Left colon (tissue), 2 donors: Measurements from ENCODE around the gene MAGEB17. TPM values are rescaled to one million over a fixed set of nuclear protein-coding genes. Genes with fewer than 3 reads are reported as not detected.

Source experiments
- ATAC-seq: fragments of 200-7000 bp; cut with Tn5 transposase; one replicate; pipeline ENCODE4 v1.9.1; 2020; ENCODE audit warnings: mild to moderate bottlenecking, moderate library complexity
- DNase-seq, 2 donors: peaks; one replicate each; pipeline ENCODE4 v3.0.0-alpha.2; 2020
- intact Hi-C, 2 donors: fragments of 100-400 bp; cut with DNase I in 1 of 2; cut with micrococcal nuclease in 1 of 2; formaldehyde crosslinking; loops; one replicate each; pipeline versions ENCODE4 v1.11.2 to v1.14.0; 2022; cut with DNase I, micrococcal nuclease
- total RNA-seq, 2 donors: library from RNA; stranded (reverse); fragmentation: NEBNext Ultra II Directional; extraction: Animal tissue kit (Norgen Biotek cat#: 25700); gene quantifications; one replicate each; pipeline ENCODE4 v1.2.1, GENCODE V29; 2021
- donor health status: DM: no; HTN: no; CAD: no.
- donor health status: DM: yes; HTN: yes; CAD: no.

MAGEB17 gene
- total RNA-seq, 2 donors from 2014 or later, result not detected

DNA sequence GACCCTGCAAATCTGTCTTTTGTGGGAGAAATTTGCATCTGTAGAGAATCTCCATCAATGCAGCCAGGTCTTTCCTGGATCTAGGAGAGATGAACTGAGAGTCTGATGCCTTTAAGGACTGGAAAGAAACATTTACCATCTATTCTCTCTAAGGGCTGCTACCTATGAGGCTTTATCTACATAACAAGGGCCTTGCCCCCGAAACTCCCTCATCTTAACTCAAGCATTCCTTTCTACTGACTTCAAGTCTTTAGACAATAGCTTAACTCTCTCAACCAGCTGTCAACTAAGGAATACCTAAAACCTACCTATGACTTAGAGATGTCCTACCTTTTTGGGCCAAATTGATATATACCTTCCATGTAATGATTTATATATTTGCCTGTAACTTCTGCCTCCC lies 32.1 kb downstream of the MAGEB17 start:
- no peak for DNase-seq
- no peak for ATAC-seq
- intact Hi-C loops, result no loop called here

DNA sequence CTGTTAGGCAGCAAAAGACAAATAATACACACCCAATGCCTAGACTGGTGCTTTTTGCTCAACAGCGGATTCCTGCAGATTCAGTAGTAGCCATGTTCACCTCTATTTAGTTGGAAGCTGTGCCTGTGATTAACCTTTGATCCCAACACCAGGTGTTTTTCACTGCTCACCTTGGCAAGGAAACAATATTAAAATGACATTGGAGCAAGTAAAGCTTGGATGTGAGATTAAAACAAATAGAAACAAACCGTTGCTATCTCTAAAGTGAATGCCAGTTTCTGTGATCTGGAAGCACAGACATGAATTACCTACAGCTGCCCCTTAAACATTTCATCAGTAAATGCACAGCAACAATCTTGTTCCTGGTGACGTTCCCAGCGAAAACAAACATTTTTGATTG lies 35.7 kb downstream of the MAGEB17 start:
- DNase-seq (no peak), ATAC-seq (peak; percentile 78)
- intact Hi-C loops, result no loop called here

GRCh38 chrX:16204538-16204937 lies 37.3 kb downstream of the MAGEB17 start:
- ATAC-seq (no peak), DNase-seq (no peak)
- intact Hi-C loops, result no loop called here

DNA sequence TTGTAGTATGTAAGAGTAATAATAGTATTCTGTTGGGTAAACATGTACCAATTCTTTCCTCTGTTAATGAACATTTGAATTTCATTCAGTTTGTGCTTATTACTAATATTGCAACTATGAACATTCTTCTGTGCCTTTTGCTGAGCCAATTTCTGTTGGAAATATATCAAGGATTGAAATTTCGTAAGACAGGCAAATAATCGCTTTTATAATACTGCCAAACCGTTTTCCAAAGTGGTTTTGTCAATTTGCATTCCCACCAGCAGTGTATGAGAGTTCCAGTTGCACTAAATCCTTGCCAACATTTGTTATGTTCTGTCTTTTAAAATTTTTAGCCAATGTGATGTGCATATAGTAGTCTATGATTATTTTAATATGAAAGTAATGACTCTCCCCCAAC lies 38.6 kb downstream of the MAGEB17 start:
- ATAC-seq (no peak), DNase-seq (no peak)
- intact Hi-C loops, result no loop called here

- intact Hi-C loops, result no loop called here
- peak; percentile 83 for ATAC-seq
- DNase-seq, result peak in 1 of 2 donors; percentile 18
Measured at GRCh38 chrX:16207634-16208033, 40.4 kb downstream of the MAGEB17 start.

DNA sequence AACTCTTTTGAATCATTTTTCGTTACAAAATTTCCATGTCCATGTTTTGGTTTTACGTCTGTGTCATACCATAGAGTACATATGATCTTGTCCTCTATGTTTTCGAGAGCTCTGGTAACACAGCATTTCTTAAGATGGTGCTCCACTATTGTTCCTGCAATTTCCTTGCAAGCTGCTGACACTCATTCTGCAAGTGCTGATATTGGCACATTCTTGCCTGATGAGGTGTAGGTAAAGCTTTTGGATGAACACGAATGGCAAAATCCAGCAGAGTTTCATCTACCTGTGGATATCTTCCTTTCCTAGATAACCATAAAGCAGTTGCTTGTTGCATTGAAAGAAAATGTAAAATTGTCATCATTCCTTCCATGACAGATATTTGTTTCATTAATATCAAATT lies 41.3 kb downstream of the MAGEB17 start:
- no peak for DNase-seq
- intact Hi-C loops, result no loop called here
- no peak for ATAC-seq

- ATAC-seq, result no peak
- intact Hi-C loops, result no loop called here
Measured at GRCh38 chrX:16210061-16210460, 42.8 kb downstream of the MAGEB17 start.

GRCh38 chrX:16212024-16212423 lies 44.7 kb downstream of the MAGEB17 start:
- ATAC-seq (no peak), DNase-seq (no peak)
- intact Hi-C loops, result no loop called here

More at GRCh38 chrX:16210061-16210460, 42.8 kb downstream of the MAGEB17 start:
- DNase-seq, result no peak

- peak; percentile 58 for ATAC-seq
- DNase-seq, result peak in 1 of 2 donors; percentile 15
- intact Hi-C loops, result no loop called here
Measured at GRCh38 chrX:16212436-16212835, 45.2 kb downstream of the MAGEB17 start.

- ATAC-seq (no peak), DNase-seq (no peak)
- intact Hi-C loops, result no loop called here
Measured at GRCh38 chrX:16213961-16214360, 46.7 kb downstream of the MAGEB17 start.

- ATAC-seq (no peak), DNase-seq (no peak)
- intact Hi-C loops, result no loop called here
Measured at GRCh38 chrX:16215660-16216059, 48.4 kb downstream of the MAGEB17 start.

Other genes with a start within 250 kb of the MAGEB17 start
- under 1 TPM; 0.14 to 0.15 TPM for gene GRPR, start 43.9 kb upstream of the MAGEB17 start, total RNA-seq